HS-27A (cell line): Measurements from ENCODE around the gene GUCD1.
A peak's percentile ranks its signal among the peaks of the same experiment; 100 is the strongest.
"Not testable (repeated sequence)": the region's sequence is repeated elsewhere in the genome, so short reads cannot be mapped to it uniquely, and the experiment has no call there.

Experiments used
- DNase-seq: peaks from one replicate; pipeline ENCODE4 v3.0.0-alpha.2; 2012; ENCODE audit warnings: low read depth, missing footprints

The GUCD1 gene

DNA sequence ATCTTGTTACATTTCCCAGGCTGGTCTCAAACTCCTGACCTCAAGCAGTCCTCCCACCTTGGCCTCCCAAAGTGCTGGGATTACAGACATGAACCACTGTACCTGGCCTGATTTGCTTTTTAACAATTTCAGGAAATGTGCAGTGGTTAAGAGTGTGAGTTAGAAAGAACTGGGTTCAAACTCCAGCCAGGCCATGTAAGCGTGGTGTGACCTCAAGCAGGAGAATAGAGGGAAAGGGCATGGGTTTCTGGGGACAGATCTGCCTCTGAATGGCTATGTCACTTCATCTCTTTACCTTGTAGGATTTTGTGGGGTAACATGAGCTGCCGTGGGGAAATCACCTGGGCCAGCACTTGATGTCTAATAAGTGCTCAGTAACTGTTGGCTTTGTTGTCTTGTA is 10.1 kb upstream of the GUCD1 start:
- no peak for DNase-seq

DNA sequence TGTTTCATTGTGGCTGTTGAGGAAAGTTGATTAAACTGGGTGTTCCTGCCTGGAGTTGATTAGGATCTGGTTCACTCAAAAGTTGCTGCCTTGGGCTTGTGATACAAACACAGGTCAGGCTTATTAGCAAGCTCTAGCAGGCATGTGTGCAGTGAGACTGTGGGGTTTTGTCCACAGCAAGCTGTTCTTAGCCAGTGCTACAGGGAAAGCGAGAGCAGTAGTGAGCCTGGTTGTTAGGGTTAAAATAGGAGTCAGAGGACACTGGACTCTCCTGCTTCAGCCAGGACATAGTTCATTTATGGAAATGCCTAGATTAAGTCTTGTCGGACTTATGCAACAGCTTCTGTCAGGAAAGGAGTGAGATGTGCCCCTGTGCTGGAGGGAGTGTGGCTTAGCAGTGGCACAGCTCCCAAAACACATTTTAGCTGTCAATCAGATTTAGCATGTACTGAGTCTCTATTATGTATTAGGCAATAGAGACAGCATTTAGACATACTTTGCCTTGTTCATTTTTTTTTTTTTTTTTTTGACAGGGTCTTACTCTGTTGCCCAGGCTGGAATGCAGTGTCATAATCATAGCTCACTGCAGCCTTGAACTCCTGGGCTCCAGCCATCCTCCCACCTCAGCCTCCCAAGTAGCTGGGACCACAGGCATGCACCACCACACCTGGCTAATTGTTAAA is 9.6 kb upstream of the GUCD1 start:
- DNase-seq, result no peak

DNA sequence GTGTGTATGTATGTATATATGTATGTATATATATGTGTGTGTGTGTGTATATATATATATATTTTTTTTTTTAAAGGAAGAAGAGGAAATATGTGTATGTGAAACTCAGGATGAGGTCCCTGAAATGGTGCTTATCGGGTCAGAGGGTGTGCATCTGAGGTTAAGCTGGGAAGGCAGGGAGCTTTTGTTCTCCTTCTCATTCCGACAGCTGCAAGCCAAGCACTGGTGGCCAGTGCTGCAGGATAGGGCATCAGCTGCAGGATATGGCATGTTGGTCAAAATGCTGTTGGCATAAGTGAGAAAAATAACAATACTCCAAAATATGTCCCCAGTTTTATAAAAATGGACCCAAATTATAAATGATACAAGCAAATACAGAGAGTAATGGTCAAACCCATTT is 8.3 kb upstream of the GUCD1 start:
- no peak for DNase-seq

DNA sequence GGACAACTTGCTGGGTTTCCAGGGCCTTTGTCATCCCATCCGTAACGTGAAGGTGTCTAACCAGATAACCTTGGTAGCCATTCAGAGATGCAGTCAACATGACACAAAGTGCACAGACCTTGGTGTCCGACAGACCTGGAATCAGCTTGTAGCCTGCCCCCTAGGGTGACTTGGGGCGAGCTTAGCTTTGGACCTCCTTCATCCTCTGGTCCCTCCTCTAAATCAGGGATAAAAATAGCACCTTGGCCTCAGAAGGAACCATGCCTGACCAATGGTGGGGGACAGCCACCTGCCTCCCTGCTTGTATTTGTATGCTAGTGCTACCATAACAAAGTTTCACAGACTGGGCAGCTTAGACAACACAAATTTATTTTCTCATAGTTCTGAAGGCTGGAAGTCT is 4.5 kb upstream of the GUCD1 start:
- no peak for DNase-seq

DNA sequence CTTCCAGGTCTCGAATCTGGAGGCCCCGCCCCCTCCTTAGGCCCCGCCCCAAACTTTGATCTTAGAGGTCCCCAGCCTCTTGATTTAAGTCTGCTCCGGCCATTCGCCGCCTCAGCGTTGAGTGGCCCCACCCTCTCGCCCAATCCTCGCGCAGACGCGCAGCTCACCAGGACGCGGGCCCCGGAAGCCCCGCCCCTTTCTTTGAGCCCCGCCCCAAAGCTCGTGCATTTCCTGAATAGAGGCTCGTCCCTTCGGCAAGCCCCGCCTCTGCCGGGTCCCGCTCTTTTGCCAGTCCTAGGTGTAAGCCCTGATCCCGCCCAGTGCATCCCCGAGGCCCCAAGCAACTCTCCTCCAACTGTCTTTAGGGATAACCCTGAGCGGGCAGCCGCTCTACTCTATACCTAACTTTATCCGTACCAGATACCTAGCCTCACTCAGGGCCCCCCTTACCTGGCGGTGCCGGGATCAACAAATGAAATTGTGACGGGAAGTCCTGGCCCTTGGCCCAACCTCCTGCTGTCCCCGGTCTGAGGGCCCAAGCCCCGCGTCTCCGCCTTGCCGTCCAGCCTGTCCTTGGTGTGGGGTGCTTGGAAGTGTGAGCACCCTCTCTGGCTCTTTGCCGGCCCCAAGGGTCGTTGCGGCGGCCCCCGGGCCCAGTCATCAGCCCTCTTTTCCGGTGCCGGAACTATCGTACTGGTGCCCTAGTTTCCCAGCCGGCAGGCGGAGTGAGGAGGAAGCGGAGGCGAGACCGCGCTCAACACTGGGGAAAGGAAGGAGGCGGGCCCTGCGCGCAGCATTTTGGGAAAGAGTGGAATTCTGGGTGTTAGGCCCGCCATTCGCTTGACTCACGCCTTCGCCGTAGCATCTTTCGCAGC is 464 bp upstream of the GUCD1 start, which contains the start of gene SNRPD3:
SNRPD3 (plus strand) TSS at position 835 of the 875 bp plus-strand sequence. CDS start 1,676 bp downstream, outside the sequence.
- peak; percentile 93 for DNase-seq

DNA sequence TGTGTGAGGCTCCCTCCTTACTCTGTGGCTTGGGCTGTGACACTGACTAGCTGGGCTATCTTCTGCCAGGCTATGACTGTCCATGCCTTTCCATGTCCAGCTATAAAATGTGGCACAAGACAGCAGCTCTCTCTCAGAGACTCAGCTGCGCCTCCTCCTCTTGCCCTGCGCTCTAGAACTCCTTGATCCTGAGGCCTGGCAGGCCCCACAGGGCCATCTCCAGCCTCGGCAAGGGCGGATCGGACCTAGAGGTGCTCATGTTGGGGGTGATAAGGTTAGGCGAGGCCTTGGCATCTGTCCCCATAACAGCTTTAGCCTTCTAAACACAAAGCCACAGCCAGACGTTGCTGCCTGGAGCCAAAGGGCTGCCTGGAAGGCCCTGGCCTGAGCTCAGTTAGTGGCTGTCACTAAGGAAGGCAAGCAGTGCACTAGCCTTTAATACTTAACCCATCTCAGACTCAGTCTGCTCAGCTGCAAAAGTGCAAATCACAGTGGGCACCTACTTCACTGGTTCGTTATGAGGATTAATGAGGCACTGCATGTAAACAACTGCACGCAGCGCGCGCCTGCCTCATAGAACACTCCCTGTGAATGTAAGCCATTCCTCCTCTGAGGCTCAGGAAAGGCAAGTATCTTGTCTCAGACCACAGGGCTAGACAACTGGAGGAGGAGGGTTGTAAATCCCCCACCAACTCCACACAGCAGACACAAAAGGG is 1.2 kb downstream of the GUCD1 start:
- DNase-seq, result no peak

DNA sequence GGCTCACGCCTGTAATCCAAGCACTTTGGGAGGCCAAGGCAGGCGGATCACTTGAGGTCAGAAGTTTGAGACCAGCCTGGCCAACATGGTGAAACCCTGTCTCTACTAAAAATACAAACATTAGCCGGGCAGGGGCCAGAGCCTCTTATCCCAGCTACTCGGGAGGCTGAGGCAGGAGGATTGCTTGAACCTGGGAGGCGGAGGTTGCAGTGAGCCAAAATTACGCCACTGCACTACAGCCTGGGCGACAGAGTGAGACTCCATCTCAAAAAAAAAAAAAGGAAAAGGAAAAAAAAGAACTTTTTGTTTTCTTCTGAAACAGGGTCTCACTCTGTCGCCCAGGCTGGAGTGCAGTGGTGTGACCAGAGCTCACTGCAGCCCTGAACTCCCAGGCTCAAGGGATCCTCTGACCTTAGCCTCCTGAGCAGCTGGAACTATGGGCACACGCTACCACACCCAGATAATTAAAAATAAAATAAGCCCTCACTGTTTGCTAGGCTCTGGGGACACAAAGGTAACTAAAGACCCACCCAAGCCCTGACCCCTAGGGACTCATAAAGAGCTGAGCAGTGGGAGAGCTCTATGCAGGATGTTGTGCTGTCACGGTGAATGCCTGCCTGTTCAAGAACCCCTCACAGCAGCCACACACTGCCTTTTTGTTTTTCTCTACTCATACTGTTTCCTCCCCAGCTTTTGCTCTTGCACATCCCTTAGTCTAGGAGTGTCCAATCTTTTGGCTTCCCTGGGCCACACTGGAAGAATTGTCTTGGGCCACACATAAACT is 2.2 kb downstream of the GUCD1 start:
- DNase-seq, result not testable (repeated sequence)

DNA sequence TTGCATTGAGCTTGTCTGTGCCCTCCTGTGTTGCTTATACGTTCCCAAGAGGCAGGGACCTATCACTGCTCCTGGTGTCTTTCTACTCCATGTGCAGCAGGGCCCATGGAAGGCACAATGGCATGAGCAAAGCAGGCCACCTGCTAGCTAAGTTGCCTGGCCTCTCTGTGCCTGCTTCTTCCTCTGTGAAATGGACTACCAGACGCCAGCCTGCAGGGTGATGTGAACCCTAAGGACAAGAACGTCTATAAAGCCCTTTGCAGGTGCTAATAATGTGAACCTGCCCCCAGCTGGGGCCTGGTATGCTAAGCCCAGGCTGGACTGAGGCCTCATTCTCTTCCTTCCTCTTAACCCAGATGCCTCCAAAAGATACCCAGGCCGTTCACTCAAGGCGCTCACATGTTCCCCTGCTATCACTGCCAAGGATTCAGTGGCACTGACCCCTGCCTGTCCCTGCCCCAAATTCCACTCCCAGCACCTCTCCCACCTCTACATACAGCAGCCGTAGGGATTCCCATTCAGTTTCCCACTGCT is 4.0 kb downstream of the GUCD1 start:
- DNase-seq, result no peak

DNA sequence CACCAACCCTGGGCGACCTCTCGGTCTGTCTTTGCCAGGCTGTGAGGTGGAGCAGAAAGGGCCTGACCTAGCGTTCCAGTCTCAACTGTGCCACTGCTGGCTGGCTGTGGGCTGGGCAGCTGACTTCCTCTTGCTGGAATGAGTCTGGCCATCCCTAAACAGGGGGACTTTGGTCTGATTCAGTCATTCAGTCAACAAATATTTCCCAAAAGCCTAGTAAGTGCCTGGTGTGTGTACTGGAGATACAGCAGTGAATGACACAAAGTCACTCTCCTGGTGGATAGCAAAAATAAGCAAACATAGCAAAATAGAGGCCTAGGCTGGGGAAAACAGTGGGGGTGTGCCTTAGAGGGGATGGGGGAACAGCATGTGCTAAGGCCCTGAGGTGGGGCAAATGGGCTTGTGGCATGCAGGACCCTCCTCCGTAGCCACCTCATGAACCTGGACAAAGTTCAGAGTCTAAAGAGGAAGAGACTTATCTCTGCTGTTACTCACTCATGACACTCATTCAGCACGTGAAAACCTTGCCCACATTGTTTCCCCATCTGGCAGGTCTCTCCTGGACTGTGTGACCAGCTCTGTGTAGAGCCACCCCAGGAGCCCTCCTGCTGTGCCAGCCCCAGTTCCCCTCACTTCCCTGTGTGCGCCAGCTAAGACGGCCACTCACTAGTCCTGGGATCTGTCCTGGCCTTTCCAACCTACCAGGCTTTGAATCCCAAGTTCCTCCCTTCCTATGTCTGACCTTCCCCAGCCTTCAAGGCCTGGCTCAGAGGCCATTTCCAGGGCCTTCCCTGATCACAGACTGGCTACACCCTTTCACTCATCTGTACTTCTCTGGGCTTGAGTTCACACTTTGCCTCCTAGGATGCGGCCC is 4.7 kb downstream of the GUCD1 start:
- no peak for DNase-seq

DNA sequence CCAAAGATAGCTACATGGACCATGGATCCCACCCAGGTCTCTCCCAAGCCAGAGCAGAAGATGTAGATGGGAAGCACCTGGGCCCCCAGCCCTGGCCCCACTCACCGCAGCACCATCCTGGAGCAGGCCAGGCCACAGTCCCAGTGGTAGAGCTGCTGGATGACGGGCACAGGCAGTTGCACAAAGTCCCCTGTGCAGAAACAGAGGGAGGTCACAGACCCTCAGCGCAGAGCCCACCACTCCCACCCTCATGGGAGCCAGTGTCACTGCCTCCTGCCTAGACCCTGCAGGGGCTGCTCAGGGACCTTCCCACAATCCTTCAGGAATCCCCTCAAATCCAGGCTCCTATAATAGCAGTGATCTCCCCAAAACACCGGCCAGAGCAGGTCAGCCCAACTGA is 6.1 kb downstream of the GUCD1 start:
- DNase-seq, result no peak

DNA sequence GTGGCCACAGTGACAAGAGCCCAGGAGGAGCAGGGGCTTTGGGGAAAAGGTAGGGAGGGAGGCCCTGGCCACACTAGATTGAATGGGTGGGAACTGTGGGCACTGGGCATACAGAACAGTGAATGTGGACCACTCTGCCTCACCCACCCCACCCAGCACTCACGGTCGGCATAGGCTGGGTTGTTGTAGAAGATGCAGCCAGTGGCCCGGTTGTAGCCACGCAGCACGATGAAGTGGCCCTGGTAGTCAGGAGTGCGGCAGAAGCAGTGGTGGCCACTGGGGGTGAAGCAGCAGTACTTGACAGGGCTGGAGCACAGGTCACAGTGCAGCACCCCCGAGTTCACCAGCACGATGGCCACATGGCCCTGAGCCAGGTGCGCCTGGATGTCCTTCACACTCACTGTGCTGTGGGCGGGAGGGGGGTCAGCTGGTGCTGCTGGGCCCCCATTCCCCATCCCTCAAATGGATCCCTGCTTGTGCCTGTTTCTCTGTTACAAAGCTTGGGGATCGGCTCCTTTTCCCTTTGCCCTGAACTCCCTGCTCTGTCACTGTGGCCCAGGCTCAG is 11.2 kb downstream of the GUCD1 start:
- no peak for DNase-seq

DNA sequence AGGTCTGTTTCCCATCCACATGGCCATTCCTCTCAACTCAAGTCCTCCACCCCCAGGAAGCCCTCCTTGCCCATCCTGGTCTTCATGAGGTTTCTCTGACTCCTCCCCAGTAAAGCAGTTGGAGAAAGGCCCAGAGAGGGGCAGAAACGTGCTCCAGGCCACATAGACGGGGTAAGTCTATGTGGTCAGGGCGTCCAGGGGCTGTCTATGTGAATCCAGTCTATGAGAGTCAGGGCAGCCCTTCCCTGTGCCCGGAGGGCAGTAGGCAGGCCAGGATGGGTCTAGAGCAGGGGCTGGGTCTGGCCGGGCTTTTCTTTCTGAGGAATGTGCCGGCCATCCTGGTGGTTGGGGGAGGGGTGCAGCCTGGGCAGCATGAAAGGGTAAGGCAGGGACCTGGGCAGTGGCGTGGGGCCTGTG is 11.7 kb downstream of the GUCD1 start:
- DNase-seq, result no peak

DNA sequence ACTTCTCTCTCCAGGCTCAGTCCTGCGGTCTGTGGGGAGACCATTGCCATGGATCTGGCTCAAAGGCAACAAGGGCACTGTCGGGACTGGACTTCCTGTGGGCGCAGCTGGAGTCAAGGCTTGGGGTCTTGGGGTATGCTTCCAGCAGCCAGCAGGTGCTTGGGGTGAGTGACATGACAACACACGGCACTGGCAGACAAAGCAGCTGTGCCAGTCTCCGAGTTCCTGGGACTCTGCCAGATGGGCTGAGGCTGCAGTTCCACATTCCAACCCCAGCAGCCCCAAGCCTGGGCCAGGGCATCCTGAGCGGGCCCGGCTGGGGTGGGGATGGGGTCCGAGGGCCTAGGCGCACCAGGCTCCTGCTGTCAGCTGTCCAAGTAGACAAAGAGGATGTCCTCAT is 12.3 kb downstream of the GUCD1 start:
- DNase-seq, result no peak

DNA sequence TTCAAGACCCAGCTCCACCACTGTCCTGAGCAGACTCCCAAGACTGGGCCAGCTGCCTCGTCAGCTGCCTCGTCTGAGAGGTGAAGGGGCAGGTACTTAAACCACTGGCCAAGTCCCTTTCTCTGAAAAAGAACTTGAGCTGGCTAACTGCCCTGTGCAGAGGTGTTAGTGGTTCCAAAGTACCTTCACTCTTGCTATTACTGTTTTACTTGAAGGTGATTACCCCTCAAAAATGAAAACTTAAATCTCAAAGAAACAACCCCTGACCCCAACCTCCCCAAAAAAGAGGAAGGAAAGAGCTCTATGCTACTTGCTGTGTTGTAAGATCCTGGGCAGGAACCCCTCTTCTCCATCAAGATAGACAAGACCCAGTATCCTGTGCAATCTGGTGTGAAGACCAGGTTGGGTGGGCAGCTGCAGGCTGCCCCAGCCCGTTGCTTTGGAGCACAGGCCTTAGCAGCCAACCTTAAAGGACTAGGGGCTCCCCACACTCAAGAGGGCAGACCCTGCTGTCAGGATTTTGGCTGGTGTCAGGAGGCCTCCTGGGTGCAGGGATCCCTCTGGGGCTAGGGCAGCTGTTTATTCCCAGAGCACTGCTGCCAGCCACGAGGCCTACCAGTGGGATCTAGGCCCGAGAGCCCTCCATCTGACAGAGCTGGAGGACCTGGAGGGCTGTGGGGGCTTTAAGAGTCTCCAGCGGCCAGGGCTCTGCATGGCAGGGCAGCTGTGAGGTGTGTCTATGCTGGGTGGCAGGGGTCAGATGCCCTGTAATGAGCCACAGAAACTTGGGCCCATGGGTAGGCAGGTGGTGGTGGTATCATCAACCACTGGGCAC is 13.0 kb downstream of the GUCD1 start:
- DNase-seq, result no peak

DNA sequence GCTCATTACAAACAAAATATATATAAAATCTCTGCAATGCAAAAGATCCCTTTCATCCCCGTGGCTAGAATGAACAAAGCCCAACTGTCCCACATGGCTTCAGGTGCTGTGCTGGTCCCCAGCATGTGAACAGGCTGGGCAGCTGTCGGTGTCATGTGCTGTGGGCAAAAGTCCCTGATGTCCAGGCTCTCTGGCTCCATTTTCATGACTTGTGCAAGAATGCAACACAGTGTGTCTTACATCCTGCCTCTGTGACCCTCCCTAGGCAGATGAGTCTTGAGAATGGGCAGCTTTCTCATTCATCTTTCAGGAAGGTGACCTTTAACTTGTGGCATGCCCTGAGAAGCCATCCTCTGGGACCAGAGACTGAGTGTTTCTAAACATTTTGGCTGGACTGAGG is 14.5 kb downstream of the GUCD1 start:
- no peak for DNase-seq

DNA sequence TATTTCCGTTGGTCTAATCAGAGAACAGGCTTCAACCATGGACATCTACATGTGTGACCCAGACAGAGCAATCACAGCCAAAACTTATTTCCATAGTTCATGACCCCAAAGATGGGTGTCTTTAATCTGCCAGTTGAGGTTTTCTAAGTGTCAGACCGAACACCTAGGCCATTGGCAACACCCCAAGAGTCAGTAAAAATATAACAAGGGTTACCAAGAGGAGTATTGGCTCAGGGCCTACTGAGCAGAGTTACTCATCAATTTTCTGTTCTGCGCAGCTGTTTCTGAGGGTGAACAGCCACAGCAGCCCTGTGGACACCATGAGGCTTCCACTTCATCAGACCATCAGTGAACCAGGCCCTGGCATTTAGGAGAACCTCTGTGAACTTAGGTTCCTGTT is 18.8 kb downstream of the GUCD1 start:
- no peak for DNase-seq

DNA sequence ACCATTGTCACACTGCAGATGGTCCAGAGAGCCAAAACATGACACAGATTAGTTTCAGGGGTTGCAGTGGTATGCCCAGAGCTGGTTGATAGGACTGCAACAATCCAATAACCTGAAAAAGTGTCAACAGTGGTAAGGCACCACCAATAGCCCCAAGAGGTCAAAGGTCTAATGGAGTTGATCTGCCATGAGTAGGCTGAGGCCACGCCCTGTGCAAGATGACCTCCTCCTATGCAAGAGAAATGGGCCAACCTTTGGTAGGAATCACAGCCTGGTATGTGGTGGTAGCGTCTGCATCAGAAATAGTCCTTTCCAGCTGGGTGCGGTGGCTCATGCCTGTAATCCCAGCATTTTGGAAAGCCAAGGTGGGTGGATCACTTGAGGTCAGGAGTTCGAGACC is 19.6 kb downstream of the GUCD1 start:
- no peak for DNase-seq

DNA sequence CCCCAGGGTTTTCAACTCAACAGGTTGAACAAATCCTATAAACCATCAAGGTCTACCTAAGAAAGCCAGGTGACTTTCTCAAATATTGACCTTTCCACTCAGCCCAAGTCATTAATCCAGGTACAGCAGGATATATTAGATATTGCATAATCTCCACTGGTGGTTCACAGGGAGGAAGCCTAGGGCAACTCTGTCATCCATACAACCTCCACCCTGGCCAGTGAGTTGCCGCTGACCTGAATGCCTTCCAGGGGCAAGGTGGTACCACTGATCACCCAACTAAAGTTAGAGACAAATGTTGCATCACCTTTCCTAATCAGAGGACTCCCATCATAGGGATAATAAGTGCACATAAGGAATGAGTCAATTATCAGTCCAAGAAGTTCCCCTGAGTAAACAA is 22.9 kb downstream of the GUCD1 start:
- no peak for DNase-seq

DNA sequence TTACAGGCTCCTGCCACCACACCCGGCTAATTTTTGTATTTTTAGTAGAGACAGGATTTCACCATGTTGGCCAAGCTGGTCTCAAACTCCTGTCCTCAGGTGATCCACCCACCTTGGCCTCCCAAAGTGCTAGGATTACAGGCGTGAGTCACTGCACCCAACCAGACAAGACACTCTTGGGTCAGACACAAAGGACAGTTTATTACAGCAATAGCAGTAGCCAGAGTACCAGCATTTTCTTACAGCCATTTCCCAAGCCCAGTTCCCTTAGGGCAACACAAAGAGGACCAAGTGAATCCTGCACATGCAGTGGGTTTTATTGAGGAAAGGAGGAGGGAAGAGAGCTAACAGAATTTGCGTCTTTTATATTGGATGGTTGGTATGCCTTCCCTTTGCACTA is 24.0 kb downstream of the GUCD1 start:
- not testable (repeated sequence) for DNase-seq
